ENCODE results near the gene MED12L.

MED12L gene

GRCh38 chr3:151345859-151346258 is 260.4 kb downstream of the MED12L start:
- Histone ChIP-seq H3K4me1 (ENCODE audit: insufficient read depth, low read length) (no peaks in the 10 kb centered on the region), H3K36me3 (ENCODE audit: insufficient read depth, low read length) (no peaks in the 10 kb centered on the region), H3K4me3 (ENCODE audit: low read length) (no peak overlapping the region), H3K9me3 (ENCODE audit: low read length) (no peaks in the 10 kb centered on the region), H3K27me3 (ENCODE audit: insufficient read depth, low read length) (no peaks in the 10 kb centered on the region), H2AFZ (ENCODE audit: low read depth, low read length) (no peak overlapping the region)

GRCh38 chr3:151346292-151346691 is 260.8 kb downstream of the MED12L start:
- no peaks in the 10 kb centered on the region for H3K9me3 ChIP-seq (ENCODE audit: low read length)
- no peaks in the 10 kb centered on the region for H3K36me3 ChIP-seq (ENCODE audit: insufficient read depth, low read length)
- no peak overlapping the region for H3K4me3 ChIP-seq (ENCODE audit: low read length)
- H2AFZ ChIP-seq (ENCODE audit: low read depth, low read length) = no peak overlapping the region
- H3K4me1 ChIP-seq (ENCODE audit: insufficient read depth, low read length) = no peaks in the 10 kb centered on the region
- no peaks in the 10 kb centered on the region for H3K27me3 ChIP-seq (ENCODE audit: insufficient read depth, low read length)

GRCh38 chr3:151347432-151347831 is 262.0 kb downstream of the MED12L start:
- Histone ChIP-seq H3K4me1 (ENCODE audit: insufficient read depth, low read length) (no peaks in the 10 kb centered on the region), H2AFZ (ENCODE audit: low read depth, low read length) (no peak overlapping the region), H3K9me3 (ENCODE audit: low read length) (no peaks in the 10 kb centered on the region), H3K27me3 (ENCODE audit: insufficient read depth, low read length) (no peaks in the 10 kb centered on the region), H3K4me3 (ENCODE audit: low read length) (no peak overlapping the region), H3K36me3 (ENCODE audit: insufficient read depth, low read length) (no peaks in the 10 kb centered on the region)

GRCh38 chr3:151350656-151351055 is 265.2 kb downstream of the MED12L start:
- Histone ChIP-seq H3K9me3 (ENCODE audit: low read length) (no peaks in the 10 kb centered on the region), H2AFZ (ENCODE audit: low read depth, low read length) (no peak overlapping the region), H3K4me1 (ENCODE audit: insufficient read depth, low read length) (no peaks in the 10 kb centered on the region), H3K27me3 (ENCODE audit: insufficient read depth, low read length) (no peaks in the 10 kb centered on the region), H3K4me3 (ENCODE audit: low read length) (no peak overlapping the region), H3K36me3 (ENCODE audit: insufficient read depth, low read length) (no peaks in the 10 kb centered on the region)

DNA sequence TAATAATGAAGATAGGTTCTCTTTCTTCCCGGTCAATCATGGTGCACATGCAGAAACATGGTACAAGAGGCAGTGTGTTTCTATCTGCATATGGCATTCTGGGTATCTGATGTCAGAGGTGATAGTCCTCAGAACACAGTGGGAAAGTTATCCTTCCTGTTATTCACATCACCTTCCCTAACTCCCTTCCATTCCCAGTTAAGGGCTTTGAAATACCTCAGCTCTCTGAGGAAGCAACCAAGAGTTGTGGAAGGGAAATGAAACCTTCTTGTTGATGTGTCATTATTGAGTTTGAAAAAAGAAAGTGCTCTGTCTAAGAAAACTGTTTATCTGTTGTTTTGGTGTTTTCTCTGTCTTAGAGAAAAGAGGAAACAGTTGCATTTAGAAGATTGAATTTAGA is 265.8 kb downstream of the MED12L start:
- H3K9me3 ChIP-seq (ENCODE audit: low read length) = no peaks in the 10 kb centered on the region
- H3K27me3 ChIP-seq (ENCODE audit: insufficient read depth, low read length) = no peaks in the 10 kb centered on the region
- H2AFZ ChIP-seq (ENCODE audit: low read depth, low read length) = no peak overlapping the region
- H3K4me3 ChIP-seq (ENCODE audit: low read length) = no peak overlapping the region
- no peaks in the 10 kb centered on the region for H3K4me1 ChIP-seq (ENCODE audit: insufficient read depth, low read length)
- no peaks in the 10 kb centered on the region for H3K36me3 ChIP-seq (ENCODE audit: insufficient read depth, low read length)

- Histone ChIP-seq H3K27me3 (ENCODE audit: insufficient read depth, low read length) (no peaks in the 10 kb centered on the region), H3K36me3 (ENCODE audit: insufficient read depth, low read length) (no peaks in the 10 kb centered on the region), H3K4me3 (ENCODE audit: low read length) (no peak overlapping the region), H2AFZ (ENCODE audit: low read depth, low read length) (no peak overlapping the region), H3K4me1 (ENCODE audit: insufficient read depth, low read length) (no peaks in the 10 kb centered on the region), H3K9me3 (ENCODE audit: low read length) (no peaks in the 10 kb centered on the region)
Measured at GRCh38 chr3:151351648-151352047, 266.2 kb downstream of the MED12L start.

- Histone ChIP-seq H3K36me3 (ENCODE audit: insufficient read depth, low read length) (no peaks in the 10 kb centered on the region), H3K4me1 (ENCODE audit: insufficient read depth, low read length) (no peaks in the 10 kb centered on the region), H3K27me3 (ENCODE audit: insufficient read depth, low read length) (no peaks in the 10 kb centered on the region), H3K4me3 (ENCODE audit: low read length) (no peak overlapping the region), H3K9me3 (ENCODE audit: low read length) (no peaks in the 10 kb centered on the region), H2AFZ (ENCODE audit: low read depth, low read length) (no peak overlapping the region)
Measured at GRCh38 chr3:151356794-151357462, 271.5 kb downstream of the MED12L start.

DNA sequence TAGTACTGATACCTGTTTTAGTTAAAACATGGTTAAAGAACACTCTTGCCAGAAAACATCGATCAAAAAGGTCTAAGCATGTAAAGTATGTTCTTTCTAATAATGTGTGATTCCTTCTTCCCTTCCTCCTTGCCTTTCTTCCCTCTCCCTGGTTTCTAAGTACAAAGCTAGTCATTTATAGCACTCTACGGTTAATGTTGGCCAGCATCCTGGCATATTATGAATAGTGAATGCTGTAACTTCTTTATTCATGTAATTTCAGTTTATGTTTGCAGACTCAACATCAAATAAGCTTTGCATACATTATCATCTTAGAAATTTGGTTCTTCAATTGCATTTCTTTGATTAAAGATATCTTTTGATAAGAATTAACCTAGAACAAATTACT is 272.0 kb downstream of the MED12L start:
- Histone ChIP-seq H3K36me3 (ENCODE audit: insufficient read depth, low read length) (no peaks in the 10 kb centered on the region), H3K4me1 (ENCODE audit: insufficient read depth, low read length) (no peaks in the 10 kb centered on the region), H3K27me3 (ENCODE audit: insufficient read depth, low read length) (no peaks in the 10 kb centered on the region), H2AFZ (ENCODE audit: low read depth, low read length) (no peak overlapping the region), H3K9me3 (ENCODE audit: low read length) (no peaks in the 10 kb centered on the region), H3K4me3 (ENCODE audit: low read length) (no peak overlapping the region)

DNA sequence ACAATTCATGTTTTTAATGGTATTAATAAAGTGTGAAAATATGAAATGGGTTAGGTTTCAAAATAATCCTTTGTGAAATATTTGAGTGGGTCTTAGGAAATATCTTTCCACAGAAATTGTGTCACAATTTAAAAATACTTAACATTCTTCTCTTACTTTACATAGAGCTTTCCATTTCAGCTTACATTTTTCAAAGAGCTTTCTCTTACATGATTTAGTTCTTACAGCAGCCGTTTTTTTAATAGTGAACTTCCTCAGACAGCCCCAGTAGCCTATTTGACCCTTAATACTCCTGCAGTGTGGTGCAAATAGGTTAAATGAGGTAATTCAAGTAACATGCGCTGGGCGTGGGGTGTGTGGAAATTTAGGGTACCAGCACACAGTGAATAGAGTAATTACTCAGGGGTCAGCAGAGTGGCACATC is 277.3 kb downstream of the MED12L start:
- no peak overlapping the region for H3K4me3 ChIP-seq (ENCODE audit: low read length)
- H3K36me3 ChIP-seq (ENCODE audit: insufficient read depth, low read length) = no peaks in the 10 kb centered on the region
- no peaks in the 10 kb centered on the region for H3K9me3 ChIP-seq (ENCODE audit: low read length)
- no peak overlapping the region for H2AFZ ChIP-seq (ENCODE audit: low read depth, low read length)
- no peaks in the 10 kb centered on the region for H3K27me3 ChIP-seq (ENCODE audit: insufficient read depth, low read length)
- H3K4me1 ChIP-seq (ENCODE audit: insufficient read depth, low read length) = no peaks in the 10 kb centered on the region

- Histone ChIP-seq H3K36me3 (ENCODE audit: insufficient read depth, low read length) (no peaks in the 10 kb centered on the region), H3K4me1 (ENCODE audit: insufficient read depth, low read length) (no peaks in the 10 kb centered on the region), H3K9me3 (ENCODE audit: low read length) (no peaks in the 10 kb centered on the region), H2AFZ (ENCODE audit: low read depth, low read length) (no peak overlapping the region), H3K27me3 (ENCODE audit: insufficient read depth, low read length) (no peaks in the 10 kb centered on the region), H3K4me3 (ENCODE audit: low read length) (no peak overlapping the region)
Measured at GRCh38 chr3:151366993-151367392, 281.5 kb downstream of the MED12L start.

- Histone ChIP-seq H3K4me1 (ENCODE audit: insufficient read depth, low read length) (no peaks in the 10 kb centered on the region), H3K36me3 (ENCODE audit: insufficient read depth, low read length) (no peaks in the 10 kb centered on the region), H3K4me3 (ENCODE audit: low read length) (no peak overlapping the region), H3K9me3 (ENCODE audit: low read length) (no peaks in the 10 kb centered on the region), H3K27me3 (ENCODE audit: insufficient read depth, low read length) (no peaks in the 10 kb centered on the region), H2AFZ (ENCODE audit: low read depth, low read length) (no peak overlapping the region)
Measured at GRCh38 chr3:151367448-151367847, 282.0 kb downstream of the MED12L start.

- H2AFZ ChIP-seq (ENCODE audit: low read depth, low read length) = no peak overlapping the region
- H3K9me3 ChIP-seq (ENCODE audit: low read length) = no peaks in the 10 kb centered on the region
- H3K36me3 ChIP-seq (ENCODE audit: insufficient read depth, low read length) = no peaks in the 10 kb centered on the region
- no peaks in the 10 kb centered on the region for H3K4me1 ChIP-seq (ENCODE audit: insufficient read depth, low read length)
- H3K4me3 ChIP-seq (ENCODE audit: low read length) = no peak overlapping the region
- H3K27me3 ChIP-seq (ENCODE audit: insufficient read depth, low read length) = no peaks in the 10 kb centered on the region
Measured at GRCh38 chr3:151371526-151371925, 286.1 kb downstream of the MED12L start.

DNA sequence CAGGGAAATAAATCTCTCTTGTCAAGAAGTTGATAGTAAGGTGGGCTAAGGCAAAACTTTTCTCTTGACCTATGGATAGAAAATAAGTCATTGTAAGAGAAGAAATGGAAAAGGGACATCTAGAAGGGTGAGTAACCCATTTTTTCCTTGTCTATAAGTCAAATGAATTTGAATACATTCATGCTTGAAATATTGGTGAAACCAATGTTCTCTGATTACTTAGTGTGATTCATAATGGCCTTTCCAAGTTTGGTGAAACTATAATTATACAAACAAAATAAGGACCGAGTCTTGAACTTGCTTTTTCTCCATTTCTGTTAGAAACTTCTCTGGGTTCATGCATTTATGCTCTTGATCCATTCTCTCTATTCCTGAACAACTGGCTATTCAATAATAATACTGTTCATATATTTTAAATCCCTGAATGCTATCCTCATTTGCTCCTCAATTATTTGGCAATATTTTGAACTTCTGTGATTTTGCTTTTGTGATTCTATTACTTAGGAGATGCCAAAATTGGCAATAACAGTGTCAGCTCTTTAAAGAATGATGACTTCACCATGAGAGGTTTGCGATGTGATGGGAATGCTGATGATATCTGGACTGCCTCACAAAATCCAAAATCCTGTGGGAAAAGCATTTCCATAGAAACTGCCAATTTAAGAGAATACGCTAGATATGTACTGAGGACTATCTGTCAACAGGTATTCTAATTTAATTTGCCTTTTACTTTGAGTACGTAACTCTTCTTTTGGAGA is 286.8 kb downstream of the MED12L start:
- H3K9me3 ChIP-seq (ENCODE audit: low read length) = no peaks in the 10 kb centered on the region
- no peaks in the 10 kb centered on the region for H3K27me3 ChIP-seq (ENCODE audit: insufficient read depth, low read length)
- no peak overlapping the region for H3K4me3 ChIP-seq (ENCODE audit: low read length)
- H3K4me1 ChIP-seq (ENCODE audit: insufficient read depth, low read length) = no peaks in the 10 kb centered on the region
- no peak overlapping the region for H2AFZ ChIP-seq (ENCODE audit: low read depth, low read length)
- H3K36me3 ChIP-seq (ENCODE audit: insufficient read depth, low read length) = no peaks in the 10 kb centered on the region

All from neuron (in vitro differentiated cells).